Hematopoietic multipotent progenitor cell treated with erythropoietin and hydrocortisone succinate and interleukin-3 and kit ligand, for 17 days (in vitro differentiated cells): ENCODE results near the gene RABEP1.

Experiments used
- DNase-seq: peaks from one replicate; pipeline ENCODE4 v3.0.0-alpha.2; 2015; ENCODE audit warnings: low spot score

The RABEP1 gene

GRCh38 chr17:5272322-5272721 is 9.8 kb upstream of the RABEP1 start:
- DNase-seq: no peak

GRCh38 chr17:5282642-5283217 is 646 bp downstream of the RABEP1 start:
- DNase-seq: peak; percentile 19

DNA sequence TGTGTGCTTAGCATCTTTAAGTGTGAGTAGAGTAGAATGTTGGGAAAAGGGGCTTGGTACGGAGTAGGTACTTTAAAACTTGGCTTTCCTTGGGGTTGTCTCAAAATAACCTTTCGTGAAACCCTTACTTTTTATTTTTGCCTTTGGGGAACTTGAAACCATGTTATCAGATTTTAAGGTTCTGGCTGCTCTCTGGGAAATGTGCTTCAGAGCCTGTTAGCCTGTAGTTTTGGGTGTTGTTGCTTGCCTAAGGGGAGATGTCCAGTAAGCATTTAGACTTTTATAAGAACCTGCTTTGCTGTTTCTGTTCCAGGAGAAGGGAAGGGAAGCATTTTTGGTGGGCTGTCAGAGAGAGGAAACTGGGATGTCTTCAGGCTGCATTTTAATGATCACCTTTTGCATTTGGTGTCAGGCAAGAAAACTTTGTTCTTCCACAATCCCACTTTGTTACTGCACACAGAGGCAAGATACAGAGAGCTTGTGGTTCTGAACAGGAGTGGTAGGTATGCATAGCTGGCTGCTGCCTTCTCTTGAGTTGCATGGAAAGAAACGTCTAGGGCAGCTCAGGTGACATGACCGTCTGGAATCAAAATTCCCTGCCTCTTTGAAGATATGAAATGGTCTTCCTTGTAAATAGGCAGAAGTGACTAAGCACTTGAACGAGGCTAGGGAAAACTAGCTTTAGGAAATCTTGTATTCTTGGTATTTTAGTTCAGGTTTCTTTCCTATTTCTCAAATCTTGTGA is 1.7 kb downstream of the RABEP1 start:
- DNase-seq: peak; percentile 25

- DNase-seq: no peak
Observed at GRCh38 chr17:5284681-5285080, 2.6 kb downstream of the RABEP1 start.

GRCh38 chr17:5286846-5287245 is 4.8 kb downstream of the RABEP1 start:
- DNase-seq: no peak

- no peak for DNase-seq
Observed at GRCh38 chr17:5291683-5292350, 9.7 kb downstream of the RABEP1 start.

DNA sequence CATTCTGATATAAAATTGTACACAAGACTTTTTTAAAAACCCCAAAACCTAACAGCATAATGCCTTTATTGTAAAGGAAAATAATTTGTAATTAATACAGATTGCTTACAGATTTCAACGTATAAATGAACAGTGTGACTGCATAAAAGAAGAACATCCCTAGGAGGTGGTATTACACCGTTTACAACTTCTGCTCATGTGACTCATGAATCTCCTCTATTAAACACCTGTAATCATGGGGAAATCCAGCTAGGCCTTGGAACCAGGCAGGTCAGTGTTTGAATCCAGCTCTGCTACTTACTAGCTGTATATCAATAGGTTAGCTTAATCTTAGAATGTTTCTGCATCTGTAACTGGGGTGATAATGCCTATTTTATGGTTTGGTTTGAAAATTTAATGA is 15.2 kb downstream of the RABEP1 start:
- no peak for DNase-seq

DNA sequence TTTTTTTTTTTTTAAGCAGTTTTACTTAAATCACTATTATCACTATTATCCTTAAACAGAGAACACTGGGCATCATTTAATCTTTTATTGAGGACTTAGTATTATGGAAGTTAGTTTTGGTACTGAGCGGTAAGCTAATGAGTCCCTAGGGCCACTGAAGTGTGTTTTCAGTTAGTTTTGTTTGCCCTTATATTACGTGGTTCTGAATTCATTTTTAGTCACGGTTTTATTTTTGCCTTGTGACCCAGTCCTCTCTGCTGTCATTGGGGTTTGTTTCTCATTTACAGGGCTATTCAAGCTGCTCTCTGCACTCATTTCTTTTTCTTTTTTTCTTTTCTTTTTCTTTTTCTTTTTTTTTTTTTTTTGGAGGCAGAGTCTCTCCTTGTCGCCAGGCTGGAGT is 17.3 kb downstream of the RABEP1 start:
- DNase-seq: no peak

GRCh38 chr17:5304636-5305035 is 22.6 kb downstream of the RABEP1 start:
- no peak for DNase-seq

DNA sequence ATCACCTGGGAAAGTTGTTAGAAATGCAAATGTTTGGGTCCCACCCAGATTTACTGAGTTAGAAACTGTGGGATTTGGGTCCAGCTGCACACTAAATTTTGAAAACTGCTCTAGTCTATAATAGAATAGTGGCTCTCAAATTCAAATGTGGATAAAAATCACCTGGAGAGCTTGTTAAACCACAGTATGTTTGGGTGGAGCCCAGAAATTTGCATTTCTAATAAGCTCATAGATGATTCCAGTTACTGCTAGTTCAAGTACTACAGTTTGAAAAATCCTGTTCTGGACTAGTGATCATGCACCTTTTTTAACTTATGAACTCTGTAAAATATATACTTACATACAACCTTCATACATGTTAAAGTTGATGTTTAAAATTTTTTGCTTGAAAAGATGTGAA is 27.8 kb downstream of the RABEP1 start:
- no peak for DNase-seq

- DNase-seq: no peak
Observed at GRCh38 chr17:5325851-5326250, 43.8 kb downstream of the RABEP1 start.

- no peak for DNase-seq
Observed at GRCh38 chr17:5329784-5330557, 47.9 kb downstream of the RABEP1 start.

DNA sequence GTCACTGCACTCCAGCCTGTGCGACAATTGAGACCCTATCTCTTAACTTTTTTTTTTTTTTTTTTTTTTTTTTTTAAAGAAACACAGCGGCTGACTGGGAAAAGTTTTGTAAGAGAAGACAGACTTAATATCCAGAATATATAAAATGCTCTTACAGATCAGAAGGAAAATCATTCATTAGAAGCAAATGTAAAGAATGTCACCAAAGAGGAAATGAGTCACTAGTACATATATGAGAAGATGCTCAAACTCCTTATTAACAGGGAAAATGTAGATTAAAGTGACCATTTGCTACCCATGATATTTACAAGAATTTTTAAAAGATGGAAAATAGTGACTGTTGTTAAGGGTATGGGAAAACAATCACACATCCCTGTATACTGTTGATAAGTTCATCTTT is 48.9 kb downstream of the RABEP1 start:
- DNase-seq: no peak

DNA sequence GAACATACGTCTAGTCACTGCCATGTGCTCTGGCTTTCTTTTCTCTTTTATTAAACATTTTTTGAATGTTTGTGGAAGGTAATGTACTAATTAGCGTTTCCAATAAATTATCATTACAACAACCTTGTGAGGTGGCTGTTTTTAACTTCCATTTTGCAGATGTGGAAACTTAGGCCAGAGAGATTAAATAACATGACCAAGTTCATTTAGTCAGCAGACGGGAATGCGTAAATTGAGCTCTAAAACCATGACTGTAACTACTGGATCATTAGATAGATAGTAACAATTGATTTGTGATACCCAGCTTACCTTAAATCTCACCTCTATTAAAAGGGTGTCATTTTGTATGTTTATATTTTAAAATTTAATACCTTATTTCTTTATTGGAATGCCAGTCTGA is 49.4 kb downstream of the RABEP1 start:
- no peak for DNase-seq

DNA sequence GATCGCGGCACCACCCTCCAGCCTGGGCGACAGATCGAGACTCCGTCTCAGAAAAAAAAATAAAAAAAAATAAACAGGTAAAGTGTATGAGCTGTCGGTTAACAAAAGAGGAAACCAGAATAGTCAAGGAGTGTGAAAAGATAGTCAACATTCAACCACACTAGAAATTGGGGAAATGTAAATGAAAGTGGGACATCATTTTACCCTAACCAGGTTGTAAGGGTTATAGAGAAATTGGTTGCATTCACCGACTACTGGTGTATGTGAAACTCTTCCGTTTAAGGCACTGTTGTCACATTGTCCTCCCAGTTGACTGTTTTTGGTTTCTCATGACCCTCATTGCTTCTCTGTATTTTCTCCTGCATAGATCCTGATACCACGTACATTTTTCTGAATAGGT is 62.8 kb downstream of the RABEP1 start:
- DNase-seq: no peak

GRCh38 chr17:5352681-5353289 is 70.7 kb downstream of the RABEP1 start:
- DNase-seq: no peak

DNA sequence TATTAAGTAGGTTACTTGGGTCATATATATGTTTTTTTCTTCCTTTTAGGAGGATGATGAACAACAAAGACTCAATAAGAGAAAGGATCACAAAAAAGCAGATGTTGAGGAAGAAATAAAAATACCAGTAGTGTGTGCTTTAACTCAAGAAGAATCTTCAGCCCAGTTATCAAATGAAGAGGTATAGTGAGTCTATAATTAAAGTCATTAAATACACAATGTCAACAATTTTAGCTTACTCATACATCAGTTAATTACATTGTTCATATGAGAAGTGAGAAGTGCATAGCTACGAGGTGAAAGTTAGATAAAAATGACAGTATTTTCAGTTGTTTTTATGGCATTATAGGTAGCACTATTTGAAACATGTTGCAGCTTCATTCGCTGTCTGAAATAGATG is 72.2 kb downstream of the RABEP1 start:
- no peak for DNase-seq

- no peak for DNase-seq
Observed at GRCh38 chr17:5354886-5355415, 72.9 kb downstream of the RABEP1 start.

- no peak for DNase-seq
Observed at GRCh38 chr17:5355421-5356129, 73.5 kb downstream of the RABEP1 start.

DNA sequence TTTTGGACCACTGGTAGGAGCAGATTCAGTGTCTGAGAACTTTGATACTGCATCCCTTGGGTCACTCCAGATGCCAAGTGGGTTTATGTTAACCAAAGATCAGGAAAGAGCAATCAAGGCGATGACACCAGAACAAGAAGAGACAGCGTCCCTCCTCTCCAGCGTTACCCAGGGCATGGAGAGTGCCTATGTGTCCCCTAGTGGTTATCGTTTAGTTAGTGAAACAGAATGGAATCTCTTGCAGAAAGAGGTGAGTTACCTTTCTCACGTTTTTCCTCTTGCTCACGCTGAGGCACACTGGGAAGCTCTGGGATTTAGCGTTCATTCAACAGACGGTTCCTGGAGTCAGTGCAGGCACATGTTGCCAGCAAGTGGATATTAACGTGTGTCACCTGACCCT is 79.3 kb downstream of the RABEP1 start:
- no peak for DNase-seq

- no peak for DNase-seq
Observed at GRCh38 chr17:5362162-5362811, 80.2 kb downstream of the RABEP1 start.
